ENCODE data around the gene KRTAP4-16.

The KRTAP4-16 gene

DNA sequence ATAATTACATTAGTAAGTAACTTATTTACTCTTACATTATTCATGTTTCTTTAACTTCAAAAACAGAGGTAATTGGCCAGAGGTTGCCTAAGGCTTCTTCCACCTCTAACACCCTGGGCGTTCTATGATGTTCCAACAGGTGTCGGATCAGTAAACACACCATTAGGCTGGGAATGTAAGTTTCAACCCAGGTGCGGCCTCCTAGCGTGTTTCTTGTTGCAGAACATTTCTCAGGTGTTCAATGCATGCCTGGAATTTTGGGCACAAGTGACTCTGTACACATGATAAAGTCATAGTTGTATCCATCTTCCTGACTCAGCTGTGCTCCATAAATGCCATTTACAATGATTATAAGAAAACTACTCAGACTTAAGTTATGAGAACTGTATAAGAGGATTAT, 48.0 kb downstream of the KRTAP4-16 start:
- no peak for TF ChIP-seq CTCF (IDR thresholded peaks at IDR 0.05)
- no peak for DNase-seq (ENCODE audit: low spot score)
- Histone ChIP-seq H3K27ac (no peak overlapping the region), H3K4me3 (no peak overlapping the region)

- no peak for TF ChIP-seq CTCF (IDR thresholded peaks at IDR 0.05)
- no peak overlapping the region for H3K4me3 ChIP-seq
- no peak overlapping the region for H3K27ac ChIP-seq
- no peak for DNase-seq (ENCODE audit: low spot score)
These were observed 49.4 kb downstream of the KRTAP4-16 start for GRCh38 chr17:41052566-41052965.
